IMR-90 (cell line): ENCODE data around the gene TM4SF4.

Experiments used
- CEBPB ChIP-seq: IDR thresholded peaks from 2 replicates; pipeline ENCODE4 v1.6.1; 2012; ENCODE audit warnings: low read depth, low read length, improper control_type of control experiment
- CHD1 ChIP-seq: IDR thresholded peaks from 2 replicates; pipeline ENCODE4 v1.6.1; 2012; ENCODE audit warnings: low read depth, low read length, improper control_type of control experiment
- CTCF ChIP-seq: conservative IDR thresholded peaks from 2 replicates; pipeline ENCODE4 v1.5.1; 2012; ENCODE audit warnings: mild to moderate bottlenecking, low read depth, low read length, improper control_type of control experiment
- ELK1 ChIP-seq: fragments of 150-350 bp; IDR thresholded peaks from 2 replicates; pipeline ENCODE4 v1.6.1; 2016; ENCODE audit warnings: low read depth, mild to moderate bottlenecking, low read length, moderate library complexity, borderline replicate concordance
- FOS ChIP-seq: fragments of 150-350 bp; IDR thresholded peaks from 2 replicates; pipeline ENCODE4 v1.6.1; 2016; ENCODE audit warnings: low read depth, low read length
- MAFK ChIP-seq: IDR thresholded peaks from 2 replicates; pipeline ENCODE4 v1.6.1; 2012; ENCODE audit warnings: low read depth, low read length, improper control_type of control experiment
- MAZ ChIP-seq: IDR thresholded peaks from 2 replicates; pipeline ENCODE4 v1.6.1; 2012; ENCODE audit warnings: low read depth, mild to moderate bottlenecking, low read length, improper control_type of control experiment, moderate library complexity, borderline replicate concordance
- MXI1 ChIP-seq: IDR thresholded peaks from 2 replicates; pipeline ENCODE4 v1.6.1; 2012; ENCODE audit warnings: low read depth, mild to moderate bottlenecking, low read length, moderate library complexity, borderline replicate concordance
- POLR2A ChIP-seq: IDR thresholded peaks from 2 replicates; pipeline ENCODE4 v1.6.1; 2012; ENCODE audit warnings: mild to moderate bottlenecking, low read depth, low read length
- RAD21 ChIP-seq: IDR thresholded peaks from 2 replicates; pipeline ENCODE4 v1.6.1; 2012; ENCODE audit warnings: low read length, improper control_type of control experiment
- RCOR1 ChIP-seq: IDR thresholded peaks from 2 replicates; pipeline ENCODE4 v1.6.1; 2012; ENCODE audit warnings: mild to moderate bottlenecking, low read length, improper control_type of control experiment; ENCODE audit not compliant: insufficient replicate concordance
- RFX5 ChIP-seq: IDR thresholded peaks from 2 replicates; pipeline ENCODE4 v1.8.0; 2012; ENCODE audit warnings: low read depth, mild to moderate bottlenecking, low read length, moderate library complexity
- SMC3 ChIP-seq: fragments of 150-350 bp; IDR thresholded peaks from 2 replicates; pipeline ENCODE4 v1.6.1; 2016; ENCODE audit warnings: low read depth, mild to moderate bottlenecking, antibody characterized with exemption, low read length, moderate library complexity
- USF2 ChIP-seq: fragments of 150-350 bp; IDR thresholded peaks from 2 replicates; pipeline ENCODE4 v1.6.1; 2017; ENCODE audit warnings: mild to moderate bottlenecking, antibody characterized with exemption, low read length, low read depth

- no peak for TF ChIP-seq SMC3
- no peak for TF ChIP-seq CTCF
- TF ChIP-seq POLR2A: no peak
- TF ChIP-seq RAD21: no peak
- TF ChIP-seq CEBPB: peak; percentile 46; the same call in 1 of the 2 replicates
- no peak for TF ChIP-seq USF2
- TF ChIP-seq ELK1: no peak
- TF ChIP-seq MAZ: no peak
- TF ChIP-seq RFX5: no peak
- TF ChIP-seq FOS: no peak
- TF ChIP-seq CHD1: no peak
- TF ChIP-seq RCOR1: no peak
- TF ChIP-seq MAFK: no peak
- TF ChIP-seq MXI1: no peak
Observed at GRCh38 chr3:149534671-149535332, 60.3 kb downstream of the TM4SF4 start.
